ENCODE results near the gene TNIK. TPM values are rescaled to one million over a fixed set of nuclear protein-coding genes. Genes with fewer than 3 reads are reported as not detected.

TNIK gene
- polyA plus RNA-seq, 1 donor from 2014 or later: 19.3 TPM

GRCh38 chr3:171248426-171249111 is 211.6 kb downstream of the TNIK start (continued):
- TF ChIP-seq REST (IDR thresholded peaks at IDR 0.05; ENCODE audit: borderline replicate concordance) (no peak), EZH2 (IDR thresholded peaks at IDR 0.05; ENCODE audit: borderline replicate concordance, insufficient read depth, low read length, poor library complexity, severe bottlenecking) (no peak)

- H3K4me3 ChIP-seq (ENCODE audit: low read length): no peak overlapping the region
- no peak for TF ChIP-seq CTCF (IDR thresholded peaks at IDR 0.05; ENCODE audit: poor library complexity, severe bottlenecking)
- no peak for TF ChIP-seq EZH2 (IDR thresholded peaks at IDR 0.05; ENCODE audit: borderline replicate concordance, insufficient read depth, low read length, poor library complexity, severe bottlenecking)
- no peak for TF ChIP-seq EP300 (conservative IDR thresholded peaks at IDR 0.05; ENCODE audit: poor library complexity, severe bottlenecking)
- TF ChIP-seq POLR2AphosphoS5 (IDR thresholded peaks at IDR 0.05): no peak
- no peak for TF ChIP-seq RAD21 (conservative IDR thresholded peaks at IDR 0.05)
- no peak for TF ChIP-seq SMC3 (conservative IDR thresholded peaks at IDR 0.05; ENCODE audit: poor library complexity)
- no peak for TF ChIP-seq MXI1 (conservative IDR thresholded peaks at IDR 0.05; ENCODE audit: poor library complexity, severe bottlenecking)
- TF ChIP-seq TAF1 (IDR thresholded peaks at IDR 0.05; ENCODE audit: low read depth): no peak
- TF ChIP-seq REST (IDR thresholded peaks at IDR 0.05; ENCODE audit: borderline replicate concordance): no peak
- no peaks in the 10 kb centered on the region for H3K36me3 ChIP-seq (ENCODE audit: insufficient read depth, low read length)
- no peaks in the 10 kb centered on the region for H3K9me2 ChIP-seq (ENCODE audit: insufficient read depth, low read length)
- no peak overlapping the region for H3K4me2 ChIP-seq (ENCODE audit: low read length)
- no peaks in the 10 kb centered on the region for H3K9me3 ChIP-seq (ENCODE audit: low read length)
- no peaks in the 10 kb centered on the region for H4K20me1 ChIP-seq (ENCODE audit: insufficient read depth)
- no peaks in the 10 kb centered on the region for H3F3A ChIP-seq (ENCODE audit: insufficient read depth, low read length, poor library complexity, severe bottlenecking)
- no peak overlapping the region for H2AFZ ChIP-seq (ENCODE audit: low read depth, low read length)
- H3K9ac ChIP-seq (ENCODE audit: low read length): no peak overlapping the region
- no peaks in the 10 kb centered on the region for H3K27me3 ChIP-seq (ENCODE audit: insufficient read depth, low read depth, low read length)
- H3K79me2 ChIP-seq (replicated peaks; ENCODE audit: insufficient read depth, low read length): no peaks in the 10 kb centered on the region
- no peak overlapping the region for H3K27ac ChIP-seq (ENCODE audit: low read length)
These were observed 214.1 kb downstream of the TNIK start for GRCh38 chr3:171245796-171246765.
